Measurements from ENCODE around the gene NXPH4. TPM values are rescaled to one million over a fixed set of nuclear protein-coding genes. Genes with fewer than 3 reads are reported as not detected.

NXPH4 gene
- total RNA-seq, 4 donors from 2014 or later: 7.1 to 26.0 (median 18.3) TPM

DNA sequence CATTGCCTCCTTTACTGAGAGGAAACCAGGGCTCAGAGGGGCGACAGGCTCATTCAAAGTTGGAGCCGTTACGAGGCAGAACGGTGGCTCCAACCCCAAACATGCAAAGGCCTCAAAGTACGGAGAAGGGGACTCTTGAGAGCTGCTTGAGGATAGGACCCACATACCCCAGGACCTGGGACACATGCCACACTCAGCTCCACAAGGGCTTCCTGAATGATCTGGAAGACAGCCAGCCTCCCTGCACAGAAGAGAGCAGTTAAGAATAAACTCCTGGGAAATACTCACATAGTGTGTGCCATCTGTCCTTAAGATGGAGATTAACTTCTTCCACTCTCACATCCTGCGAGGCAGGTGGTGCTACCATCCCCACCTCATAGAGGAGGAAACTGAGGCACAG is 26.6 kb upstream of the NXPH4 start:
- TF ChIP-seq POLR2AphosphoS5 (IDR thresholded peaks at IDR 0.05): no peak
- no peak for TF ChIP-seq CTCF (IDR thresholded peaks at IDR 0.05)
- TF ChIP-seq EP300 (IDR thresholded peaks at IDR 0.05): no peak
- no peak for TF ChIP-seq POLR2A (IDR thresholded peaks at IDR 0.05)
- Histone ChIP-seq H3K4me1 (no peaks in the 10 kb centered on the region), H3K4me3 (no peak overlapping the region), H3K27ac (no peak overlapping the region), H3K36me3 (peaks cover 99% of the 10 kb centered on the region), H3K27me3 (no peaks in the 10 kb centered on the region), H3K9me3 (no peaks in the 10 kb centered on the region)
- no peak for DNase-seq (ENCODE audit: low spot score in 2 of 2)
- 80% methylated on average over 2 of the region's 6 CpGs for WGBS

DNA sequence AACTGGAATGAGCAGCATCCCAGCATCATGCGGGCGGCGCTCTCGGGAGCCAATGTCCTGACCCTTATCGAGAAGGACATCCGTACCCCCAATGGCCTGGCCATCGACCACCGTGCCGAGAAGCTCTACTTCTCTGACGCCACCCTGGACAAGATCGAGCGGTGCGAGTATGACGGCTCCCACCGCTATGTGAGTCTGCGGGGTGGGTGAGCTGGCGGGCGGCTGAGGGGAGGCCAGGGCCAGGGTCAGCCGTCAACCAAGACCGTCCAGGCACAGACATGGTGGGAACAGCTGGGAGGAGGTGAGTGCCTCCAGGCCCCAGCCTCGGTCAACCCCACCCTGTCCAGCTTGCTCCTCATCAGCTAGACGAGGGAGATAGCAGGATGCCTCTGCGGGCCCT is 25.8 kb upstream of the NXPH4 start:
- TF ChIP-seq POLR2AphosphoS5 (IDR thresholded peaks at IDR 0.05) (no peak), POLR2A (IDR thresholded peaks at IDR 0.05) (no peak), CTCF (IDR thresholded peaks at IDR 0.05) (no peak), EP300 (IDR thresholded peaks at IDR 0.05) (no peak)
- H3K4me3 ChIP-seq: no peak overlapping the region
- no peaks in the 10 kb centered on the region for H3K27me3 ChIP-seq
- WGBS: 91% methylated on average over 10 of the region's 23 CpGs
- H3K36me3 ChIP-seq: peaks cover 99% of the 10 kb centered on the region
- no peaks in the 10 kb centered on the region for H3K4me1 ChIP-seq
- DNase-seq (ENCODE audit: low spot score in 2 of 2): no peak
- no peaks in the 10 kb centered on the region for H3K9me3 ChIP-seq
- H3K27ac ChIP-seq: no peak overlapping the region

GRCh38 chr12:57191410-57191809 is 25.2 kb upstream of the NXPH4 start:
- Histone ChIP-seq H3K4me3 (no peak overlapping the region), H3K36me3 (peaks cover 99% of the 10 kb centered on the region), H3K27ac (no peak overlapping the region), H3K4me1 (no peaks in the 10 kb centered on the region), H3K27me3 (no peaks in the 10 kb centered on the region), H3K9me3 (no peaks in the 10 kb centered on the region)
- TF ChIP-seq EP300 (IDR thresholded peaks at IDR 0.05) (no peak), POLR2AphosphoS5 (IDR thresholded peaks at IDR 0.05) (no peak), CTCF (IDR thresholded peaks at IDR 0.05) (no peak), POLR2A (IDR thresholded peaks at IDR 0.05) (no peak)
- WGBS: 72% methylated on average over 7 of the region's 11 CpGs
- DNase-seq (ENCODE audit: low spot score in 2 of 2): no peak

GRCh38 chr12:57192920-57193319 is 23.7 kb upstream of the NXPH4 start:
- Histone ChIP-seq H3K4me1 (no peaks in the 10 kb centered on the region), H3K4me3 (no peak overlapping the region), H3K27ac (no peak overlapping the region), H3K9me3 (no peaks in the 10 kb centered on the region), H3K27me3 (no peaks in the 10 kb centered on the region), H3K36me3 (peaks cover 99% of the 10 kb centered on the region)
- no peak for DNase-seq (ENCODE audit: low spot score in 2 of 2)
- WGBS: 88% methylated on average over 8 of the region's 16 CpGs
- TF ChIP-seq POLR2AphosphoS5 (IDR thresholded peaks at IDR 0.05) (no peak), POLR2A (IDR thresholded peaks at IDR 0.05) (no peak), CTCF (IDR thresholded peaks at IDR 0.05) (no peak), EP300 (IDR thresholded peaks at IDR 0.05) (no peak)

GRCh38 chr12:57193706-57194245 is 22.8 kb upstream of the NXPH4 start:
- H3K27me3 ChIP-seq: no peaks in the 10 kb centered on the region
- H3K27ac ChIP-seq: no peak overlapping the region
- H3K36me3 ChIP-seq: peaks cover 99% of the 10 kb centered on the region
- H3K9me3 ChIP-seq: no peaks in the 10 kb centered on the region
- TF ChIP-seq POLR2AphosphoS5 (IDR thresholded peaks at IDR 0.05): no peak
- no peak for TF ChIP-seq EP300 (IDR thresholded peaks at IDR 0.05)
- TF ChIP-seq POLR2A (IDR thresholded peaks at IDR 0.05): no peak
- TF ChIP-seq CTCF (IDR thresholded peaks at IDR 0.05): no peak
- no peaks in the 10 kb centered on the region for H3K4me1 ChIP-seq
- WGBS: 86% methylated on average over 17 of the region's 19 CpGs
- no peak for DNase-seq (ENCODE audit: low spot score in 2 of 2)
- H3K4me3 ChIP-seq: no peak overlapping the region

Data from suprapubic skin (tissue), 4 donors.